ENCODE measurements around the gene GFRA1. TPM values are rescaled to one million over a fixed set of nuclear protein-coding genes. Genes with fewer than 3 reads are reported as not detected.

The GFRA1 gene
- total and polyA plus RNA-seq, 2 experiments from 2014 or later, result 0.48 to 2.9 TPM

DNA sequence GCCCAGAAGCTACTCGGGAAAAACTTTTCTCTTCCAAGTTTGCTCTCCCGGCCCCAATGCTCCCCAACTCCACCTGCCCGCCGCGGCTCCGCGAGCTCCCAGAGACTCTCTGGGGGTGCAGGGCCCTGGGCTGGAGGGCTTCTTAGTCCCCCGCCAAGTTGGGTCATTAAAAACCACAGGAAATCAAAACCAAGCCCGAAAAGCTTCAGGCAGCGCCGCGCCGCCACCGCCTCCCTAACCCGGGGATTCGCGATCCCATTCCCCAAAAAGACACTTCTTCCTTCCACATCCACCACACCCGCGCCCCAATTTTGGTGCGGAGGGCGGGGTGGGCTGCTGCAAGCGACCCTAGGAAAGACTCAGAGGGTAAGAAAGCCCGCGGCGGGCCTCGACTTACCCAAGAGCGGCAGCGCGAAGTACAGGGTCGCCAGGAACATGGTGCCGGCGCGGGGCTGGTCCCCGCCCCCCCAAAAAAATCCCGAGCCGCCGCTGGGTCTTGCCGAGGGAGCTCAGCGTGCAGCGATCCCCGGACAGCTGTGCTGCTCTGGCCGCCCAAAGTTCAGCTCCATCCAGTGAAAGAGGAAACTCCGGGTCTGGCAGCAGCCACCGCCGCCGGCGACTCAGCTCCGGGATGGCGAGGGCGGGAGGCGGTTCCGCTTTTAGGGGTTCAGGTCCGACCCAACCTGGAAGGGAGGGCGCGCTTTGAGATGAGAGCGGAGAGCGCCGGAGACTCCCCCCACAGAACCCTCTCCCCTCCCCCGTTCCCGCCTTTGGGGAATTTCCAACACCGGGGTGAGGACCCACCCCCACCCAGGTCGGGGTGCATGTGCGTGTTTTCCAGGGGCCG is 1.2 kb downstream of the GFRA1 start:
- no peaks in the 10 kb centered on the region for H3K9me3 ChIP-seq (ENCODE audit: low read depth)
- WGBS (ENCODE audit: low lambda C conversion rate, missing lambda C conversion rate), result 2% methylated on average over 59 of the region's 64 CpGs
- peak overlapping the region; percentile 93 for H3K4me2 ChIP-seq
- TF ChIP-seq EZH2 (IDR thresholded peaks at IDR 0.05; ENCODE audit: borderline replicate concordance) (peak; percentile 71), EZH2phosphoT487 (IDR thresholded peaks at IDR 0.05; ENCODE audit: low read depth, severe bottlenecking, unreplicated experiment) (peak; percentile 42)
- TF ChIP-seq, protein P1, sequence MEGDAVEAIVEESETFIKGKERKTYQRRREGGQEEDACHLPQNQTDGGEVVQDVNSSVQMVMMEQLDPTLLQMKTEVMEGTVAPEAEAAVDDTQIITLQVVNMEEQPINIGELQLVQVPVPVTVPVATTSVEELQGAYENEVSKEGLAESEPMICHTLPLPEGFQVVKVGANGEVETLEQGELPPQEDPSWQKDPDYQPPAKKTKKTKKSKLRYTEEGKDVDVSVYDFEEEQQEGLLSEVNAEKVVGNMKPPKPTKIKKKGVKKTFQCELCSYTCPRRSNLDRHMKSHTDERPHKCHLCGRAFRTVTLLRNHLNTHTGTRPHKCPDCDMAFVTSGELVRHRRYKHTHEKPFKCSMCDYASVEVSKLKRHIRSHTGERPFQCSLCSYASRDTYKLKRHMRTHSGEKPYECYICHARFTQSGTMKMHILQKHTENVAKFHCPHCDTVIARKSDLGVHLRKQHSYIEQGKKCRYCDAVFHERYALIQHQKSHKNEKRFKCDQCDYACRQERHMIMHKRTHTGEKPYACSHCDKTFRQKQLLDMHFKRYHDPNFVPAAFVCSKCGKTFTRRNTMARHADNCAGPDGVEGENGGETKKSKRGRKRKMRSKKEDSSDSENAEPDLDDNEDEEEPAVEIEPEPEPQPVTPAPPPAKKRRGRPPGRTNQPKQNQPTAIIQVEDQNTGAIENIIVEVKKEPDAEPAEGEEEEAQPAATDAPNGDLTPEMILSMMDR (IDR thresholded peaks at IDR 0.05; ENCODE audit: poor library complexity), result no peak
- H3K4me3 ChIP-seq, result peak overlapping the region; percentile 53
- no peaks in the 10 kb centered on the region for H3K79me2 ChIP-seq
- H2AFZ ChIP-seq, result peak overlapping the region; percentile 42
- peaks cover 23% of the 10 kb centered on the region for H3K4me1 ChIP-seq (ENCODE audit: insufficient read depth)
- no peaks in the 10 kb centered on the region for H3K36me3 ChIP-seq (replicated peaks; ENCODE audit: insufficient read depth, low read depth)
- no peaks in the 10 kb centered on the region for H4K20me1 ChIP-seq (ENCODE audit: insufficient read depth, poor library complexity, severe bottlenecking)
- H3K9me2 ChIP-seq (replicated peaks; ENCODE audit: insufficient read depth), result no peaks in the 10 kb centered on the region
- DNase-seq (ENCODE audit: low spot score), result peak; percentile 39
- no peak overlapping the region for H3K27ac ChIP-seq
- H3K27me3 ChIP-seq, result peaks cover 90% of the 10 kb centered on the region

DNA sequence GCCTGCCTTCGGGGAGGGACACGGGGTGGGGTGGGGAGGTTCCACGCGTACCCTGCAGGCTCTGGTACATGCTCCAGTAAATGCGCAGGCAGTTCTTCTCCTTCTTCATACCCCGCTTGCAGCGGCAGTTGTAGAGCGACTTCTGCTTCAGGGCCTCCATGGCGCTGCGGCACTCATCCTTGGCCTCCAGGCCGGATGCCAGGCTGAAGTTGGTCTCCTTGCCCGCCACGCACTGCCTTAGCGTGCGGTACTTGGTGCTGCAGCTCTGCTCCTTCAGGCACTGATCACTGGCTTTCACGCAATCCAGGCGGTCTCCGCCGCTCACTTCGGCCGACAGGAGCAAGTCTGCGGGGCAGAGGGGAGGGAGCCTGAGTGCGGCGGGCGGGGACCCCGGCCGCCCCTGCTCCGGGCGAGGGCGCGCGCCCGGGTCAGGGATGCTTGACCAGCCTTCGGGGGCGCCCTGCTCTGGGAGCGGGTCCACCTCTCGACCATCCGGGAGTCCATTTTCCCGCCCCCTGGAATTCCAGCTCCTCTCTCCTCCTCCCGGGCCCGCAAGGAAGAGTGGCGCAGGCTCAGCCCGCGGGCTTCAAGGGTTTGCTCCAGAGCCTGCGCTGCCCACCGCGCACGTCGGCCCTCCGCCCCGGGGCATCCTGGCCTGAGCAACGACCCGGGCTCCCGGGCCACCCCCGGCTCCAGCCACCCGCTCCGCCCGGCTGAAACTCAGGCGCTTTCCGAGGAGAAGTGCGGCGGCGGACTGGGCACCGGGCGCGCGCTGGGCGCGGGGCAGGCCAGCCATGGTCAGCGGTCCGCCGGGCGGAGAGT is 2.0 kb downstream of the GFRA1 start:
- Histone ChIP-seq H2AFZ (peak overlapping the region; percentile 42), H3K79me2 (no peaks in the 10 kb centered on the region), H3K36me3 (replicated peaks; ENCODE audit: insufficient read depth, low read depth) (no peaks in the 10 kb centered on the region), H3K27ac (no peak overlapping the region), H3K9me3 (ENCODE audit: low read depth) (no peaks in the 10 kb centered on the region), H3K27me3 (peaks cover 88% of the 10 kb centered on the region), H3K4me2 (peak overlapping the region; percentile 93), H3K4me3 (peak overlapping the region; percentile 53), H4K20me1 (ENCODE audit: insufficient read depth, poor library complexity, severe bottlenecking) (no peaks in the 10 kb centered on the region), H3K9me2 (replicated peaks; ENCODE audit: insufficient read depth) (no peaks in the 10 kb centered on the region), H3K4me1 (ENCODE audit: insufficient read depth) (peaks cover 23% of the 10 kb centered on the region)
- WGBS (ENCODE audit: low lambda C conversion rate, missing lambda C conversion rate), result 9% methylated on average over 37 of the region's 73 CpGs
- TF ChIP-seq, protein P1 (IDR thresholded peaks at IDR 0.05; ENCODE audit: poor library complexity), result no peak
- TF ChIP-seq EZH2phosphoT487 (IDR thresholded peaks at IDR 0.05; ENCODE audit: low read depth, severe bottlenecking, unreplicated experiment), result no peak
- peak; percentile 67 for TF ChIP-seq EZH2 (IDR thresholded peaks at IDR 0.05; ENCODE audit: borderline replicate concordance)
- peak; percentile 19 for DNase-seq (ENCODE audit: low spot score)

DNA sequence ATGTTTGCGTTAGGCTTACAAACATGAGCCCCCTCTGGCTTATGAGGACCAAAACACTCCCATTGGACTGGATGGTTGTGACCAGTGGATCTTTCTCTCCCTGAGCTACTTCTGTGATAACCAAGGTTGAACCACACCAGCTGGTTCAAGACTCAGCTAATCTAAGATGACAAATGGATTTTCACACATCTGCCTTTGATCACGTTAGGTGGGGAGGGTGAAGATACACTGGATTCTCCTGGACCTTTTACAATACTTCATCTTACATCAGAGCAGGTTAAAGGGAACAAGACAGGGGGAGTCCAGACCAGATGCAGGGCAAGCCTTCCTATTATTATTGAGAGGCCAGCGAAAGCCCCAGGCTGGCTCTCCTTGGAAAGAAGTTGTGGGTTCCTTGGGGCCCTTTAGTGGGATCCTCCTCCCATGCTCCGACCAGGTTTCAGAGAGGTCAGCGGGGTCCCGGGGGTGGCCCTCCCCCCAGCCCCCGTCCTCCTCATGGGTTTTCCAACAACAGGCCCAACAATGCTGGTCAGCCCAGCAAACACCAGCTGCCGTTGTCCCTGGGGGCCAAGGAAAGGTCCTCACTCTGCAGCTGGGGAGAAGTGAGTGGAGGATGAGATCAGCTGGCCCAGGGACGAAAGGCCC is 2.8 kb downstream of the GFRA1 start:
- Histone ChIP-seq H2AFZ (no peak overlapping the region), H3K4me2 (peak overlapping the region; percentile 93), H3K9me3 (ENCODE audit: low read depth) (no peaks in the 10 kb centered on the region), H3K4me1 (ENCODE audit: insufficient read depth) (peaks cover 23% of the 10 kb centered on the region), H3K9me2 (replicated peaks; ENCODE audit: insufficient read depth) (no peaks in the 10 kb centered on the region), H4K20me1 (ENCODE audit: insufficient read depth, poor library complexity, severe bottlenecking) (no peaks in the 10 kb centered on the region), H3K4me3 (no peak overlapping the region), H3K27me3 (peaks cover 81% of the 10 kb centered on the region), H3K79me2 (no peaks in the 10 kb centered on the region), H3K36me3 (replicated peaks; ENCODE audit: insufficient read depth, low read depth) (no peaks in the 10 kb centered on the region), H3K27ac (no peak overlapping the region)
- WGBS (ENCODE audit: low lambda C conversion rate, missing lambda C conversion rate), result 61% methylated on average over 9 of the region's 9 CpGs
- TF ChIP-seq EZH2 (IDR thresholded peaks at IDR 0.05; ENCODE audit: borderline replicate concordance) (no peak), EZH2phosphoT487 (IDR thresholded peaks at IDR 0.05; ENCODE audit: low read depth, severe bottlenecking, unreplicated experiment) (no peak)
- TF ChIP-seq, protein P1 (IDR thresholded peaks at IDR 0.05; ENCODE audit: poor library complexity), result no peak
- DNase-seq (ENCODE audit: low spot score), result no peak

Measured in hepatocyte (in vitro differentiated cells).